SK-N-SH treated with all-trans-retinoic acid at 6 μM for 48 hours (cell line): ENCODE results near the gene PIGL.
"Not testable (repeated sequence)": the region's sequence is repeated elsewhere in the genome, so short reads cannot be mapped to it uniquely, and the experiment has no call there.

Source experiments
- ATAC-seq: fragments of 200-7000 bp; cut with Tn5 transposase; 3 replicates; pipeline ENCODE4 v1.9.1; 2020; ENCODE audit warnings: mild to moderate bottlenecking, moderate library complexity
- ARNTL ChIP-seq: fragments of 450-650 bp; formaldehyde crosslinking; IDR thresholded peaks from 2 replicates; pipeline ENCODE4 v1.5.0; 2020; ENCODE audit warnings: low read depth, mild to moderate bottlenecking, moderate library complexity, borderline replicate concordance
- BACH2 ChIP-seq: fragments of 250-450 bp; sonication (Bioruptor Pico); IDR thresholded peaks from 2 replicates; pipeline ENCODE4 v1.9.0; 2021; ENCODE audit warnings: mild to moderate bottlenecking, borderline replicate concordance
- CSDC2 ChIP-seq: fragments of 250-450 bp; sonication (Bioruptor Pico); IDR thresholded peaks from 2 replicates; pipeline ENCODE4 v1.5.0; 2020; ENCODE audit warnings: mild to moderate bottlenecking, moderate library complexity
- ESRRG ChIP-seq: fragments of 250-450 bp; sonication (Bioruptor Pico); IDR thresholded peaks from 2 replicates; pipeline ENCODE4 v1.6.1; 2021; ENCODE audit warnings: mild to moderate bottlenecking
- GLIS3 ChIP-seq: fragments of 250-450 bp; sonication (Bioruptor Pico); IDR thresholded peaks from 2 replicates; pipeline ENCODE4 v1.5.0; 2020; ENCODE audit warnings: mild to moderate bottlenecking, moderate library complexity
- ISL1 ChIP-seq: fragments of 250-450 bp; sonication (Bioruptor Pico); IDR thresholded peaks from 2 replicates; pipeline ENCODE4 v2.1.2; 2022; ENCODE audit warnings: mild to moderate bottlenecking, moderate library complexity
- OSR1 ChIP-seq: fragments of 250-450 bp; sonication (Bioruptor Pico); IDR thresholded peaks from 2 replicates; pipeline ENCODE4 v1.8.0; 2022; ENCODE audit warnings: moderate library complexity, mild to moderate bottlenecking, inconsistent platforms
- PPARA ChIP-seq: fragments of 250-450 bp; sonication (Bioruptor Pico); IDR thresholded peaks from 2 replicates; pipeline ENCODE4 v1.5.0; 2020; ENCODE audit warnings: mild to moderate bottlenecking, borderline replicate concordance
- RARB ChIP-seq: fragments of 250-450 bp; sonication (Bioruptor Pico); IDR thresholded peaks from 2 replicates; pipeline ENCODE4 v1.8.0; 2021; ENCODE audit warnings: mild to moderate bottlenecking, moderate library complexity
- SNAI2 ChIP-seq: fragments of 250-450 bp; sonication (Bioruptor Pico); IDR thresholded peaks from 2 replicates; pipeline ENCODE4 v1.5.0; 2020; ENCODE audit warnings: mild to moderate bottlenecking, moderate library complexity
- TOX ChIP-seq: fragments of 250-450 bp; sonication (Bioruptor Pico); IDR thresholded peaks from 2 replicates; pipeline ENCODE4 v1.8.0; 2021; ENCODE audit warnings: mild to moderate bottlenecking, moderate library complexity, borderline replicate concordance
- ZC3H10 ChIP-seq: fragments of 250-450 bp; sonication (Bioruptor Pico); IDR thresholded peaks from 2 replicates; pipeline ENCODE4 v1.5.1; 2021; ENCODE audit warnings: mild to moderate bottlenecking, moderate library complexity
- ZFP3 ChIP-seq: fragments of 250-450 bp; sonication (Bioruptor Pico); IDR thresholded peaks from 2 replicates; pipeline ENCODE4 v1.5.0; 2020; ENCODE audit warnings: mild to moderate bottlenecking, moderate library complexity
- ZFP30 ChIP-seq: fragments of 450-650 bp; formaldehyde crosslinking; IDR thresholded peaks from 2 replicates; pipeline ENCODE4 v1.5.0; 2022; ENCODE audit warnings: mild to moderate bottlenecking, moderate library complexity
- ZNF565 ChIP-seq: fragments of 450-650 bp; formaldehyde crosslinking; conservative IDR thresholded peaks from 2 replicates; pipeline ENCODE4 v1.5.0; 2020; ENCODE audit warnings: low read depth, mild to moderate bottlenecking, moderate library complexity
- ZNF70 ChIP-seq: fragments of 450-650 bp; formaldehyde crosslinking; IDR thresholded peaks from 2 replicates; pipeline ENCODE4 v1.5.0; 2020; ENCODE audit warnings: mild to moderate bottlenecking, moderate library complexity
- ZNF8 ChIP-seq: fragments of 450-650 bp; formaldehyde crosslinking; IDR thresholded peaks from 2 replicates; pipeline ENCODE4 v1.5.0; 2020; ENCODE audit warnings: mild to moderate bottlenecking, moderate library complexity
- TF ChIP-seq, protein P1 (sequence below): fragments of 250-450 bp; sonication (Bioruptor Pico); IDR thresholded peaks from 2 replicates; pipeline ENCODE4 v1.5.1; 2020; ENCODE audit warnings: low read depth, mild to moderate bottlenecking, moderate library complexity
- TF ChIP-seq, protein P2 (sequence below): fragments of 250-450 bp; sonication (Bioruptor Pico); IDR thresholded peaks from 2 replicates; pipeline ENCODE4 v1.8.0; 2021; ENCODE audit warnings: low read depth, mild to moderate bottlenecking, moderate library complexity, borderline replicate concordance
- TF ChIP-seq, protein P3 (sequence below): fragments of 250-450 bp; sonication (Bioruptor Pico); IDR thresholded peaks from 2 replicates; pipeline ENCODE4 v1.8.0; 2020; ENCODE audit warnings: mild to moderate bottlenecking, moderate library complexity, borderline replicate concordance

The PIGL gene

DNA sequence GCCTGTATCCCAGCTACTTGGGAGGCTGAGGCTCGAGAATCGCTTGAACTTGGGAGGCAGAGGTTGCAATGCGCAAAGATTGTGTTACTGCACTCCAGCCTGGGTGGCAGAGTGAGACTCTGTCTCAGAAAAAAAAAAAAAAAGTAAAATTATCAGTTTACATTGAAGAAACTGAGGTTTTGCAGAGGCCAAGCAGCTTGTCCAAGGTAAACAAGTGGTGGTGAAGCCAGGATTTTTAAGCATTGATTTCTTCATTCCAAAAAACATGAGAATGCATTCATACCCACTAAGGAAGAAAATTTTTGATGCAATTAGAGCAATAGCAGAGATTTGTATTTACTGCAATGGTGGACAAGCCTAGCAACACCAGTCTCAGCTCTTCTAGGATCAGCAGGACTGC lies 83.5 kb downstream of the PIGL start (continued):
- TF ChIP-seq, protein P1, sequence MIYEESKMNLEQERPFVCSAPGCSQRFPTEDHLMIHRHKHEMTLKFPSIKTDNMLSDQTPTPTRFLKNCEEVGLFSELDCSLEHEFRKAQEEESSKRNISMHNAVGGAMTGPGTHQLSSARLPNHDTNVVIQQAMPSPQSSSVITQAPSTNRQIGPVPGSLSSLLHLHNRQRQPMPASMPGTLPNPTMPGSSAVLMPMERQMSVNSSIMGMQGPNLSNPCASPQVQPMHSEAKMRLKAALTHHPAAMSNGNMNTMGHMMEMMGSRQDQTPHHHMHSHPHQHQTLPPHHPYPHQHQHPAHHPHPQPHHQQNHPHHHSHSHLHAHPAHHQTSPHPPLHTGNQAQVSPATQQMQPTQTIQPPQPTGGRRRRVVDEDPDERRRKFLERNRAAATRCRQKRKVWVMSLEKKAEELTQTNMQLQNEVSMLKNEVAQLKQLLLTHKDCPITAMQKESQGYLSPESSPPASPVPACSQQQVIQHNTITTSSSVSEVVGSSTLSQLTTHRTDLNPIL (CRISPR knock-in tag) = no peak
- TF ChIP-seq RARB (CRISPR knock-in tag) (no peak), BACH2 (CRISPR knock-in tag) (no peak)
- TF ChIP-seq, all 23 proteins: peak for 0

DNA sequence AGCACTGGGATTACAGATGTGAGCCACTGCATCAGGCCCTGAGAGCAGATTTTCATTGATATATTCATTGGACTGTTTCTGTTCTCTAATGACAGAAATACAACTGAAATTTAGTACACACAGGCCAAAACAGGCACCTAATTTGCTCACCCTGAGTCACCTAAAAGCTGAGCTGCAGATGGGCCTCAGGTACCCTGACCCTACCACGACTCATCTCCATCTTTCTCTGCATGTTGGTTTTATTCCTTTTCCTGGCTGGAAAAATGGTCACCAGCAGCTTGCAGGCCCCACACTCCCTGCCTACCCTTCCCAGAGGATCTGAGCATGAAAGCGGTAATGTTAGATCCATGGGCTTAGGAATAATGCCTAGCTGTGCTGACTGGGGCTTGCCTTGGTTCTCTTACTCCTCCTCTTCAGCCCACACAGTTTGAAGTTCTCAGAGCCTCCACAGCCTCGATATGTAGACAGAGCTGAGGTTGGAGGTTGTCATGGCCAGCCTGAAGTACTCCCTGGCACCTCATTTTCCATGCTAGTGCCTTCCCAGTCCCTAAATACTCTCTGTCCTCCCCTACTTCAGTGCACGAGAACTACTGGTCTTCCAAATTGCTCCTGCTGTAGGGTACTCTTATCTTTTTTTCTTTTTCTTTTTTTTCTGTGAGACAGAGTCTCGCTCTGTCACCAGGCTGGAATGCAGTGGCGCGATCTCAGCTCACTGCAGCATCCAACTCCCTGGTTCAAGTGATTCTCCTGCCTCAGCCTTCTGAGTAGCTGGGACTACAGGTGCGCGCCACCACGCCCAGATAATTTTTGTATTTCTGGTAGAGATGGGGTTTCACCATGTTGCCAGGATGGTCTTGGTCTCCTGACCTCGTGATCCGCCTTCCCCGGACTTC lies 85.2 kb downstream of the PIGL start:
- TF ChIP-seq ZFP3 (CRISPR knock-in tag) (no peak), PPARA (CRISPR knock-in tag) (no peak), SNAI2 (CRISPR knock-in tag) (no peak), ZNF70 (CRISPR knock-in tag) (no peak), BACH2 (CRISPR knock-in tag) (no peak), ESRRG (CRISPR knock-in tag) (no peak), ISL1 (CRISPR knock-in tag) (no peak), ZFP30 (CRISPR knock-in tag) (no peak), OSR1 (CRISPR knock-in tag) (no peak), CSDC2 (no peak), ZC3H10 (CRISPR knock-in tag) (no peak), RARB (CRISPR knock-in tag) (no peak), GLIS3 (no peak)
- TF ChIP-seq, protein P2, sequence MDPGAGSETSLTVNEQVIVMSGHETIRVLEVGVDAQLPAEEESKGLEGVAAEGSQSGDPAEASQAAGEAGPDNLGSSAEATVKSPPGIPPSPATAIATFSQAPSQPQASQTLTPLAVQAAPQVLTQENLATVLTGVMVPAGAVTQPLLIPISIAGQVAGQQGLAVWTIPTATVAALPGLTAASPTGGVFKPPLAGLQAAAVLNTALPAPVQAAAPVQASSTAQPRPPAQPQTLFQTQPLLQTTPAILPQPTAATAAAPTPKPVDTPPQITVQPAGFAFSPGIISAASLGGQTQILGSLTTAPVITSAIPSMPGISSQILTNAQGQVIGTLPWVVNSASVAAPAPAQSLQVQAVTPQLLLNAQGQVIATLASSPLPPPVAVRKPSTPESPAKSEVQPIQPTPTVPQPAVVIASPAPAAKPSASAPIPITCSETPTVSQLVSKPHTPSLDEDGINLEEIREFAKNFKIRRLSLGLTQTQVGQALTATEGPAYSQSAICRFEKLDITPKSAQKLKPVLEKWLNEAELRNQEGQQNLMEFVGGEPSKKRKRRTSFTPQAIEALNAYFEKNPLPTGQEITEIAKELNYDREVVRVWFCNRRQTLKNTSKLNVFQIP (CRISPR knock-in tag) = no peak
- TF ChIP-seq, protein P3, sequence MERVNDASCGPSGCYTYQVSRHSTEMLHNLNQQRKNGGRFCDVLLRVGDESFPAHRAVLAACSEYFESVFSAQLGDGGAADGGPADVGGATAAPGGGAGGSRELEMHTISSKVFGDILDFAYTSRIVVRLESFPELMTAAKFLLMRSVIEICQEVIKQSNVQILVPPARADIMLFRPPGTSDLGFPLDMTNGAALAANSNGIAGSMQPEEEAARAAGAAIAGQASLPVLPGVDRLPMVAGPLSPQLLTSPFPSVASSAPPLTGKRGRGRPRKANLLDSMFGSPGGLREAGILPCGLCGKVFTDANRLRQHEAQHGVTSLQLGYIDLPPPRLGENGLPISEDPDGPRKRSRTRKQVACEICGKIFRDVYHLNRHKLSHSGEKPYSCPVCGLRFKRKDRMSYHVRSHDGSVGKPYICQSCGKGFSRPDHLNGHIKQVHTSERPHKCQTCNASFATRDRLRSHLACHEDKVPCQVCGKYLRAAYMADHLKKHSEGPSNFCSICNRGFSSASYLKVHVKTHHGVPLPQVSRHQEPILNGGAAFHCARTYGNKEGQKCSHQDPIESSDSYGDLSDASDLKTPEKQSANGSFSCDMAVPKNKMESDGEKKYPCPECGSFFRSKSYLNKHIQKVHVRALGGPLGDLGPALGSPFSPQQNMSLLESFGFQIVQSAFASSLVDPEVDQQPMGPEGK (CRISPR knock-in tag) = no peak

DNA sequence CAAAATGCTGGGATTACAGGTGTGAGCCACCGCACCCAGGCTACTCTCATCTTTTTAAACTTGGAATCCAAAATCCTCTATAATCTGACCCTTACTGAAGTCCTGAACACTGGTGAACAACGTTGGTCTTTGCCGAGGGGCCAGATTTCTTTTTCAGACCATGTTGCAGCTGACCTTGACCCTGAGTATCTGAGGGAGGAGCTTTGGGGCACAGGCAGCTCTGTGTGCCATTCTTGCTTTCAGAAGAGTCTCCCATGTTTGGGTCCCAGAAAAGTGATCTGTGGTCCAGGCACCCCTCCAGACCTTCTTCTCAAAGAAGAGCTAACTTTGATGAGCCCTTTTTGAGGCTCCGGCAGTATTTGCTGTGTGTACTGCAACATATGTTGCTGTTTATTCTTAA lies 85.8 kb downstream of the PIGL start:
- no peak for TF ChIP-seq ISL1 (CRISPR knock-in tag)
- TF ChIP-seq PPARA (CRISPR knock-in tag) = no peak
- TF ChIP-seq GLIS3 = no peak
- TF ChIP-seq, protein P2 (CRISPR knock-in tag) = no peak
- TF ChIP-seq ZFP3 (CRISPR knock-in tag) = no peak
- no peak for TF ChIP-seq SNAI2 (CRISPR knock-in tag)
- TF ChIP-seq ZNF70 (CRISPR knock-in tag) = no peak
- no peak for TF ChIP-seq BACH2 (CRISPR knock-in tag)
- no peak for TF ChIP-seq ZNF565
- no peak for TF ChIP-seq RARB (CRISPR knock-in tag)
- no peak for TF ChIP-seq ARNTL (CRISPR knock-in tag)
- no peak for ATAC-seq

More for the DNA sequence above, 85.2 kb downstream of the PIGL start:
- ATAC-seq = no peak

- peak; percentile 85 for ATAC-seq
- TF ChIP-seq BACH2 (CRISPR knock-in tag) (no peak), ZNF70 (CRISPR knock-in tag) (no peak)
Observed at GRCh38 chr17:16304830-16305229, 87.8 kb downstream of the PIGL start.

DNA sequence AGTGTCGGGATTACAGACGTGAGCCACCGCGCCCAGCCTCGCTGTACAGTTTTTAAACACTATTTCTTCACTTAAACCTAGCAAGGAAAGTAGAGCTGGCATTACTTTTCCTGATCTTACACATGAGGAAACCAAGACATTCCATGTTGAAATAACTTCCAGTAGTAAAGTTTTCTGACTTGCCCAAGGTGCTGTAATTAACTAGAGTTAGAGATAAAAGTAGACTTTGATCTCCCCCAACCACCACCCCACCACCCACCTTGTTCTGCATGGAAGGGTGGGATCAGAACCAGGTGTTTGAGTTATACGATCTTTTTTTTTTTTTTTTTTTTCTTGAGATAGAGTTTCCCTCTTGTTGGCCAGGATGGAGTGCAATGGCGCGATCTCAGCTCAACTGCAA lies 89.2 kb downstream of the PIGL start:
- no peak for ATAC-seq

GRCh38 chr17:16312061-16312460 lies 95.1 kb downstream of the PIGL start:
- not testable (repeated sequence) for ATAC-seq

More for the DNA sequence above, 89.2 kb downstream of the PIGL start:
- TF ChIP-seq SNAI2 (CRISPR knock-in tag) (no peak), ESRRG (CRISPR knock-in tag) (no peak), TOX (CRISPR knock-in tag) (no peak), ZNF8 (CRISPR knock-in tag) (no peak)
- TF ChIP-seq, protein P2 (CRISPR knock-in tag) = no peak
